GM23338 (cell line): ENCODE results near the gene NHERF1. TPM values are rescaled to one million over a fixed set of nuclear protein-coding genes. Genes with fewer than 3 reads are reported as not detected.

Experiments used
- ATAC-seq: fragments of 200-7000 bp; cut with Tn5 transposase; 3 replicates; pipeline ENCODE4 v1.9.1; 2020
- DNase-seq: peaks from one replicate; pipeline ENCODE4 v3.0.0-alpha.2; 2015; ENCODE audit warnings: low spot score
- H2AFZ ChIP-seq: fragments of 200-600 bp; sonication (generic); 2 replicates; pipeline ENCODE4 v1.8.0; 2016; ENCODE audit warnings: antibody characterized with exemption, mild to moderate bottlenecking, moderate library complexity
- H3F3A ChIP-seq: fragments of 200-600 bp; sonication (generic); replicated peaks from 2 replicates; pipeline ENCODE4 v1.8.0; 2017; ENCODE audit warnings: antibody characterized with exemption, mixed run types, low read depth
- H3K27ac ChIP-seq: fragments of 200-600 bp; sonication (generic); 2 replicates; pipeline ENCODE4 v1.6.1; 2016; ENCODE audit warnings: low read depth
- H3K27me3 ChIP-seq: fragments of 200-600 bp; sonication (generic); 2 replicates; pipeline ENCODE4 v1.8.0; 2016; ENCODE audit warnings: mild to moderate bottlenecking, mixed run types, moderate library complexity; ENCODE audit not compliant: insufficient read depth
- H3K36me3 ChIP-seq: fragments of 200-600 bp; sonication (generic); 2 replicates; pipeline ENCODE4 v1.8.0; 2016; ENCODE audit warnings: mild to moderate bottlenecking; ENCODE audit not compliant: insufficient read depth
- H3K4me1 ChIP-seq: fragments of 200-600 bp; sonication (generic); 2 replicates; pipeline ENCODE4 v1.8.0; 2016; ENCODE audit warnings: mild to moderate bottlenecking, moderate library complexity; ENCODE audit not compliant: insufficient read depth
- H3K4me2 ChIP-seq: fragments of 200-600 bp; sonication (generic); 2 replicates; pipeline ENCODE4 v1.7.1; 2017; ENCODE audit warnings: mixed run types
- H3K4me3 ChIP-seq: fragments of 200-600 bp; sonication (generic); 2 replicates; pipeline ENCODE4 v1.6.1; 2016; ENCODE audit warnings: mixed run types
- H3K79me2 ChIP-seq: fragments of 200-600 bp; sonication (generic); replicated peaks from 2 replicates; pipeline ENCODE4 v1.8.0; 2017; ENCODE audit warnings: mild to moderate bottlenecking; ENCODE audit not compliant: insufficient read depth
- H3K9me2 ChIP-seq: fragments of 200-600 bp; sonication (generic); 2 replicates; pipeline ENCODE4 v1.8.0; 2017; ENCODE audit not compliant: insufficient read depth
- H4K20me1 ChIP-seq: fragments of 200-600 bp; sonication (generic); replicated peaks from 2 replicates; pipeline ENCODE4 v1.8.0; 2017; ENCODE audit warnings: mild to moderate bottlenecking; ENCODE audit not compliant: insufficient read depth
- H3K27ac Mint-ChIP-seq: 2 replicates; pipeline ENCODE4 v1.8.0; 2020; ENCODE audit warnings: inconsistent platforms, mild to moderate bottlenecking, moderate library complexity, mixed read lengths
- H3K27me3 Mint-ChIP-seq: 3 replicates; pipeline ENCODE4 v1.8.0; 2022; ENCODE audit warnings: low read depth, mild to moderate bottlenecking, moderate library complexity, mixed read lengths, inconsistent platforms; ENCODE audit not compliant: insufficient read depth, poor library complexity
- H3K36me3 Mint-ChIP-seq: 3 replicates; pipeline ENCODE4 v1.8.0; 2021; ENCODE audit warnings: low read depth, mild to moderate bottlenecking, inconsistent platforms, moderate library complexity, mixed read lengths
- H3K4me1 Mint-ChIP-seq: 3 replicates; pipeline ENCODE4 v1.8.0; 2020; ENCODE audit warnings: mild to moderate bottlenecking, inconsistent platforms, mixed read lengths
- H3K4me3 Mint-ChIP-seq: 3 replicates; pipeline ENCODE4 v1.8.0; 2021; ENCODE audit warnings: moderate library complexity, mild to moderate bottlenecking, inconsistent platforms, mixed read lengths
- H3K9me3 Mint-ChIP-seq: 3 replicates; pipeline ENCODE4 v1.8.0; 2020; ENCODE audit warnings: moderate library complexity, mild to moderate bottlenecking, inconsistent platforms, mixed read lengths
- CREB1 ChIP-seq: fragments of 250-450 bp; sonication (Bioruptor Pico); IDR thresholded peaks from 2 replicates; pipeline ENCODE4 v1.5.0; 2020; ENCODE audit warnings: low read depth, mild to moderate bottlenecking, moderate library complexity
- CTCF ChIP-seq, 2 experiments: fragments of 200-600 bp in 1 of 2; sonication (generic) in 1 of 2; conservative IDR thresholded peaks; 2 replicates each; pipeline versions ENCODE4 v1.5.1 to v1.6.1; 2016 to 2017; ENCODE audit warnings: antibody characterized with exemption in 2 of 2, low read depth in 2 of 2, mild to moderate bottlenecking in 2 of 2, moderate library complexity in 1 of 2
- ETS1 ChIP-seq: IDR thresholded peaks from 2 replicates; pipeline ENCODE4 v1.6.1; 2016; ENCODE audit warnings: antibody characterized with exemption
- EZH2 ChIP-seq: fragments of 200-600 bp; sonication (generic); IDR thresholded peaks from one replicate; pipeline ENCODE4 v1.8.0; 2017; ENCODE audit warnings: antibody characterized with exemption, mild to moderate bottlenecking, low read depth; ENCODE audit not compliant: unreplicated experiment
- EZH2phosphoT487 ChIP-seq: fragments of 200-600 bp; sonication (generic); IDR thresholded peaks from one replicate; pipeline ENCODE4 v1.8.1; 2018; ENCODE audit warnings: antibody characterized with exemption; ENCODE audit not compliant: unreplicated experiment
- JUNB ChIP-seq: IDR thresholded peaks from one replicate; pipeline ENCODE4 v1.6.1; 2016; ENCODE audit warnings: antibody characterized with exemption; ENCODE audit not compliant: unreplicated experiment
- NANOG ChIP-seq: IDR thresholded peaks from 2 replicates; pipeline ENCODE4 v1.6.1; 2016; ENCODE audit warnings: antibody characterized with exemption, borderline replicate concordance
- POLR2AphosphoS5 ChIP-seq: IDR thresholded peaks from 2 replicates; pipeline ENCODE4 v1.6.1; 2016; ENCODE audit warnings: antibody characterized with exemption, low read depth
- REST ChIP-seq: IDR thresholded peaks from one replicate; pipeline ENCODE4 v1.6.1; 2018; ENCODE audit warnings: antibody characterized with exemption; ENCODE audit not compliant: unreplicated experiment
- STAT1 ChIP-seq: IDR thresholded peaks from one replicate; pipeline ENCODE4 v1.6.1; 2016; ENCODE audit warnings: antibody characterized with exemption; ENCODE audit not compliant: unreplicated experiment
- ZNF114 ChIP-seq: fragments of 250-450 bp; sonication (Bioruptor Pico); IDR thresholded peaks from 2 replicates; pipeline ENCODE4 v1.5.0; 2020; ENCODE audit warnings: mild to moderate bottlenecking, moderate library complexity
- ZNF331 ChIP-seq: fragments of 250-450 bp; sonication (Bioruptor Pico); IDR thresholded peaks from 2 replicates; pipeline ENCODE4 v1.5.0; 2020; ENCODE audit warnings: low read depth, mild to moderate bottlenecking, moderate library complexity
- polyA plus RNA-seq: library from polyadenylated mRNA; unstranded; fragments of >200 nt; fragmentation: Nextera tagmentation; extraction: Ambion mirVana; gene quantifications from 2 replicates; pipeline ENCODE4 v1.2.1, GENCODE V29; 2016
- total RNA-seq: library from RNA; depleted of rRNA; stranded (reverse); fragments of >200 nt; shearing (Covaris generic); gene quantifications from 2 replicates; pipeline ENCODE4 v1.2.3, GENCODE V29; 2014

NHERF1 gene
- total and polyA plus RNA-seq, 2 experiments from 2014 or later, result 48.8 to 100 TPM

- TF ChIP-seq CTCF (conservative IDR thresholded peaks at IDR 0.05; ENCODE audit: low read depth in 2 of 2) (no peak), REST (no peak)
These were observed 16.4 kb downstream of the NHERF1 start (continued) for GRCh38 chr17:74764751-74765286.

GRCh38 chr17:74766413-74766812, 18.0 kb downstream of the NHERF1 start:
- ATAC-seq (no peak), DNase-seq (no peak)
- Histone ChIP-seq H3F3A (0 out of 2 replicates have a peak, but pooled peaks cover 3% of the 10 kb centered on the region), H3K4me3 (no peak overlapping the region), H3K4me2 (no peak overlapping the region), H3K36me3 (peaks cover 8% of the 10 kb centered on the region), H3K27me3 (no peaks in the 10 kb centered on the region), H4K20me1 (peaks cover 13% of the 10 kb centered on the region; the same call in 1 of the 2 replicates), H3K79me2 (peaks cover 8% of the 10 kb centered on the region; the same call in 1 of the 2 replicates), H3K27ac (no peak overlapping the region), H3K9me2 (no peaks in the 10 kb centered on the region), H3K4me1 (peaks cover under 1% of the 10 kb centered on the region; the same call in 1 of the 2 replicates), H2AFZ (no peak overlapping the region)
- H3K27me3 Mint-ChIP-seq, result peaks cover 19% of the 10 kb centered on the region
- H3K4me3 Mint-ChIP-seq, result no peak overlapping the region
- H3K36me3 Mint-ChIP-seq, result peaks cover 30% of the 10 kb centered on the region
- no peaks in the 10 kb centered on the region for H3K9me3 Mint-ChIP-seq
- peaks cover 23% of the 10 kb centered on the region for H3K4me1 Mint-ChIP-seq
- no peak overlapping the region for H3K27ac Mint-ChIP-seq
- no peak for TF ChIP-seq REST
- no peak for TF ChIP-seq CREB1 (CRISPR knock-in tag)
- no peak for TF ChIP-seq JUNB
- TF ChIP-seq STAT1, result no peak
- no peak for TF ChIP-seq NANOG
- no peak for TF ChIP-seq POLR2AphosphoS5
- no peak for TF ChIP-seq EZH2
- TF ChIP-seq ZNF114 (CRISPR knock-in tag), result no peak
- no peak for TF ChIP-seq ETS1
- TF ChIP-seq EZH2phosphoT487, result no peak
- no peak for TF ChIP-seq CTCF (conservative IDR thresholded peaks at IDR 0.05; ENCODE audit: low read depth in 2 of 2)
- TF ChIP-seq ZNF331 (CRISPR knock-in tag), result no peak
